Uterus (tissue), 2 donors: ENCODE results near the gene RITA1.

Source experiments
- CTCF ChIP-seq, 4 experiments: fragments of 200-600 bp in 2 of 4; fragments of 450-650 bp in 2 of 4; sonication (generic) in 2 of 4; IDR thresholded peaks; one replicate each; pipeline ENCODE4 v1.5.1; 2016 to 2019; ENCODE audit warnings: antibody characterized with exemption in 4 of 4, mild to moderate bottlenecking in 2 of 4, moderate library complexity in 1 of 4
- POLR2A ChIP-seq, 2 donors: fragments of 450-650 bp; IDR thresholded peaks; one replicate each; pipeline ENCODE4 v1.6.1; 2016; ENCODE audit warnings: antibody characterized with exemption in 2 of 2, mild to moderate bottlenecking in 1 of 2, moderate library complexity in 1 of 2

GRCh38 chr12:113232089-113232839 is 46.7 kb downstream of the RITA1 start:
- no peak for TF ChIP-seq CTCF (IDR thresholded peaks at IDR 0.05)
- no peak for TF ChIP-seq POLR2A (IDR thresholded peaks at IDR 0.05)
